Loucy (cell line): ENCODE measurements around the gene ZMPSTE24.

Source experiments
- EZH2phosphoT487 ChIP-seq: fragments of 200-600 bp; IDR thresholded peaks from 2 replicates; pipeline ENCODE4 v1.6.1; 2018; ENCODE audit warnings: antibody characterized with exemption, mild to moderate bottlenecking, moderate library complexity, borderline replicate concordance
- TF ChIP-seq, protein P1 (sequence below): fragments of 200-600 bp; sonication (generic); conservative IDR thresholded peaks from 2 replicates; pipeline ENCODE4 v1.5.1; 2014; ENCODE audit warnings: mild to moderate bottlenecking, antibody characterized with exemption, low read length

- TF ChIP-seq, protein P1, sequence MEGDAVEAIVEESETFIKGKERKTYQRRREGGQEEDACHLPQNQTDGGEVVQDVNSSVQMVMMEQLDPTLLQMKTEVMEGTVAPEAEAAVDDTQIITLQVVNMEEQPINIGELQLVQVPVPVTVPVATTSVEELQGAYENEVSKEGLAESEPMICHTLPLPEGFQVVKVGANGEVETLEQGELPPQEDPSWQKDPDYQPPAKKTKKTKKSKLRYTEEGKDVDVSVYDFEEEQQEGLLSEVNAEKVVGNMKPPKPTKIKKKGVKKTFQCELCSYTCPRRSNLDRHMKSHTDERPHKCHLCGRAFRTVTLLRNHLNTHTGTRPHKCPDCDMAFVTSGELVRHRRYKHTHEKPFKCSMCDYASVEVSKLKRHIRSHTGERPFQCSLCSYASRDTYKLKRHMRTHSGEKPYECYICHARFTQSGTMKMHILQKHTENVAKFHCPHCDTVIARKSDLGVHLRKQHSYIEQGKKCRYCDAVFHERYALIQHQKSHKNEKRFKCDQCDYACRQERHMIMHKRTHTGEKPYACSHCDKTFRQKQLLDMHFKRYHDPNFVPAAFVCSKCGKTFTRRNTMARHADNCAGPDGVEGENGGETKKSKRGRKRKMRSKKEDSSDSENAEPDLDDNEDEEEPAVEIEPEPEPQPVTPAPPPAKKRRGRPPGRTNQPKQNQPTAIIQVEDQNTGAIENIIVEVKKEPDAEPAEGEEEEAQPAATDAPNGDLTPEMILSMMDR, result no peak
- TF ChIP-seq EZH2phosphoT487, result no peak
Measured at GRCh38 chr1:40226192-40226591, 31.8 kb upstream of the ZMPSTE24 start.
